H9 (cell line): ENCODE data around the gene SIGMAR1. TPM values are rescaled to one million over a fixed set of nuclear protein-coding genes. Genes with fewer than 3 reads are reported as not detected.
A peak's percentile ranks its signal among the peaks of the same experiment; 100 is the strongest.

Source experiments
- DNase-seq: peaks from one replicate; pipeline ENCODE4 v3.0.0-alpha.2; 2017
- H2AFZ ChIP-seq: one replicate; pipeline ENCODE4 v1.6.1; 2013; ENCODE audit warnings: mild to moderate bottlenecking, low read length, control low read depth, moderate library complexity
- H2AK5ac ChIP-seq: 2 replicates; pipeline ENCODE4 v1.6.1; 2013; ENCODE audit warnings: low read length, control low read depth, mixed read lengths; ENCODE audit not compliant: insufficient read length
- H2BK120ac ChIP-seq: one replicate; pipeline ENCODE4 v1.6.1; 2013; ENCODE audit warnings: low read depth, mild to moderate bottlenecking, low read length, control low read depth, inconsistent platforms; ENCODE audit not compliant: poor library complexity, severe bottlenecking
- H2BK12ac ChIP-seq: 2 replicates; pipeline ENCODE4 v1.6.1; 2013; ENCODE audit warnings: low read length, control low read depth, mixed read lengths, low read depth; ENCODE audit not compliant: insufficient read length
- H2BK15ac ChIP-seq: 2 replicates; pipeline ENCODE4 v1.6.1; 2013; ENCODE audit warnings: low read depth, low read length, control low read depth
- H2BK20ac ChIP-seq: one replicate; pipeline ENCODE4 v1.6.1; 2013; ENCODE audit warnings: low read depth, mild to moderate bottlenecking, low read length, control low read depth, inconsistent platforms; ENCODE audit not compliant: poor library complexity, severe bottlenecking
- H2BK5ac ChIP-seq: 2 replicates; pipeline ENCODE4 v1.6.1; 2013; ENCODE audit warnings: low read length, control low read depth, mixed read lengths; ENCODE audit not compliant: insufficient read length
- H3K14ac ChIP-seq: 2 replicates; pipeline ENCODE4 v1.6.1; 2013; ENCODE audit warnings: low read length, control low read depth; ENCODE audit not compliant: insufficient read depth
- H3K18ac ChIP-seq: 2 replicates; pipeline ENCODE4 v1.6.1; 2013; ENCODE audit warnings: low read depth, mild to moderate bottlenecking, mixed read lengths, low read length, control low read depth; ENCODE audit not compliant: insufficient read length
- H3K23ac ChIP-seq: 2 replicates; pipeline ENCODE4 v1.6.1; 2013; ENCODE audit warnings: low read length, control low read depth, mixed read lengths, low read depth; ENCODE audit not compliant: insufficient read length
- H3K23me2 ChIP-seq: 2 replicates; pipeline ENCODE4 v1.6.1; 2013; ENCODE audit warnings: low read depth, mild to moderate bottlenecking, mixed read lengths, low read length, control low read depth; ENCODE audit not compliant: insufficient read length, poor library complexity, severe bottlenecking
- H3K27ac ChIP-seq: 2 replicates; pipeline ENCODE4 v1.5.1; 2013; ENCODE audit warnings: low read length, control low read depth, mixed read lengths, low read depth; ENCODE audit not compliant: insufficient read length
- H3K27me3 ChIP-seq: 2 replicates; pipeline ENCODE4 v1.6.1; 2013; ENCODE audit warnings: low read length, control low read depth, inconsistent platforms; ENCODE audit not compliant: insufficient read depth
- H3K4ac ChIP-seq: 2 replicates; pipeline ENCODE4 v1.6.1; 2013; ENCODE audit warnings: low read depth, mild to moderate bottlenecking, control low read depth, inconsistent platforms, low read length, moderate library complexity
- H3K4me1 ChIP-seq: 2 replicates; pipeline ENCODE4 v1.6.1; 2013; ENCODE audit warnings: low read length, control low read depth, inconsistent platforms; ENCODE audit not compliant: insufficient read depth
- H3K4me2 ChIP-seq: 2 replicates; pipeline ENCODE4 v1.6.1; 2013; ENCODE audit warnings: low read length, control low read depth, mixed read lengths; ENCODE audit not compliant: insufficient read length, insufficient read depth
- H3K56ac ChIP-seq: 2 replicates; pipeline ENCODE4 v1.6.1; 2013; ENCODE audit warnings: low read depth, mild to moderate bottlenecking, mixed read lengths, low read length, control low read depth; ENCODE audit not compliant: insufficient read length
- H3K79me1 ChIP-seq: 2 replicates; pipeline ENCODE4 v1.6.1; 2013; ENCODE audit warnings: low read depth, mild to moderate bottlenecking, moderate library complexity, low read length, control low read depth, inconsistent platforms; ENCODE audit not compliant: insufficient read depth, poor library complexity, severe bottlenecking
- H3K79me2 ChIP-seq: 2 replicates; pipeline ENCODE4 v1.6.1; 2013; ENCODE audit warnings: low read length, control low read depth, inconsistent platforms; ENCODE audit not compliant: insufficient read depth
- H3K9ac ChIP-seq: 2 replicates; pipeline ENCODE4 v1.6.1; 2013; ENCODE audit warnings: low read length, control low read depth, mixed read lengths; ENCODE audit not compliant: insufficient read length; ENCODE audit errors: extremely low read depth
- H3K9me3 ChIP-seq: one replicate; pipeline ENCODE4 v1.6.1; 2013; ENCODE audit warnings: low read depth, low read length, inconsistent platforms; ENCODE audit not compliant: control insufficient read depth
- H3T11ph ChIP-seq: one replicate; pipeline ENCODE4 v1.6.1; 2013; ENCODE audit warnings: mild to moderate bottlenecking, low read length, control low read depth, inconsistent platforms
- H4K20me1 ChIP-seq: one replicate; pipeline ENCODE4 v1.6.1; 2013; ENCODE audit not compliant: control insufficient read depth, insufficient read length, insufficient read depth
- H4K5ac ChIP-seq: 2 replicates; pipeline ENCODE4 v1.6.1; 2013; ENCODE audit warnings: low read depth, mild to moderate bottlenecking, mixed read lengths, low read length, control low read depth; ENCODE audit not compliant: insufficient read length
- H4K8ac ChIP-seq: replicated peaks from 2 replicates; pipeline ENCODE4 v1.6.1; 2013; ENCODE audit warnings: low read length, control low read depth, mixed read lengths, low read depth; ENCODE audit not compliant: insufficient read length
- H4K91ac ChIP-seq: 2 replicates; pipeline ENCODE4 v1.6.1; 2013; ENCODE audit warnings: low read depth, mild to moderate bottlenecking, moderate library complexity, mixed read lengths, low read length, control low read depth; ENCODE audit not compliant: insufficient read length
- H3K27ac Mint-ChIP-seq, 3 experiments: 2 replicates in 2 of 3; 3 replicates in 1 of 3; pipeline ENCODE4 v1.8.0; 2020 to 2021; ENCODE audit warnings: mixed read lengths in 3 of 3, mild to moderate bottlenecking in 1 of 3, moderate library complexity in 1 of 3
- H3K27me3 Mint-ChIP-seq: 2 replicates; pipeline ENCODE4 v1.8.0; 2021; ENCODE audit warnings: low read depth, mild to moderate bottlenecking, moderate library complexity, mixed read lengths
- H3K36me3 Mint-ChIP-seq, 3 experiments: 2 replicates in 2 of 3; 3 replicates in 1 of 3; pipeline ENCODE4 v1.8.0; 2020 to 2021; ENCODE audit warnings: low read depth in 3 of 3, mixed read lengths in 3 of 3; ENCODE audit not compliant: insufficient read depth in 1 of 3
- H3K4me1 Mint-ChIP-seq, 2 experiments: 2 replicates each; pipeline ENCODE4 v1.8.0; 2020; ENCODE audit warnings: mixed read lengths in 2 of 2
- H3K4me3 Mint-ChIP-seq, 2 experiments: 2 replicates in 1 of 2; 3 replicates in 1 of 2; pipeline ENCODE4 v1.8.0; 2020 to 2021; ENCODE audit warnings: mild to moderate bottlenecking in 2 of 2, mixed read lengths in 2 of 2, moderate library complexity in 1 of 2
- H3K9me3 Mint-ChIP-seq, 2 experiments: 2 replicates in 1 of 2; 3 replicates in 1 of 2; pipeline ENCODE4 v1.8.0; 2020; ENCODE audit warnings: mild to moderate bottlenecking in 2 of 2, mixed read lengths in 2 of 2, moderate library complexity in 1 of 2
- WGBS: extraction: QIAGEN DNeasy Blood & Tissue Kit; methylation state at CpG from one replicate; pipeline ENCODE4 v1.1.7; 2013; ENCODE audit warnings: missing lambda C conversion rate, low lambda C conversion rate, mixed read lengths; ENCODE audit not compliant: insufficient read length; ENCODE audit errors: extremely low coverage; 5-methylcytosine and 5-hydroxymethylcytosine counted together
- total RNA-seq: library from RNA; stranded (reverse); gene quantifications from 2 replicates; pipeline ENCODE4 v1.2.1, GENCODE V29; 2021
- TF ChIP-seq, protein P1 (sequence below): fragments of 200-600 bp; sonication (generic); conservative IDR thresholded peaks from 3 replicates; pipeline ENCODE4 v1.8.0; 2021; ENCODE audit warnings: antibody characterized with exemption, mild to moderate bottlenecking

Gene SIGMAR1
- total RNA-seq, 1 experiment from 2014 or later = 68.3 TPM

DNA sequence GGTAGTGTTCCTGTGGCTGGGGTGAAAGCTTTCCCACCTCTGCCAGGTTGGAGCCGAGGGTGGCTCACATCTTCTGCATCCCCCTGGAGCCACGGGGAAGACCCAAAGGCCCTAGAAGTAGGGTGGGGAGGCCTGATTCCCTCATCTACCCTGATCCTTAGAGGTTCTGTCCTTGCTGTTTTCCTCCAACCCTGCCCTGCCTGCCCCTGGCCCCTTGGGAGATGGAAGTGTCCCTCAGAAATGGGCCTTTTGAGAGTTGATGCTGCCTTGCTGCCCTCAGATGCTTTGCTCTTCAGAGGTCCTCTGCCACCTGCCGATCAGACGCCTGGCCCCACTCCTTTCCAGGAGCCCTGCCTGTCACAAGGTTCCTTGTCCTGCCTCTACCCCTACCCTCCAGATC is 47.2 kb upstream of the SIGMAR1 start:
- Mint-ChIP-seq H3K9me3 (no peaks in the 10 kb centered on the region), H3K36me3 (no peaks in the 10 kb centered on the region; a peak in 1 of 7 replicates), H3K27me3 (no peaks in the 10 kb centered on the region; the same call in none of the 2 replicates), H3K4me1 (peaks cover 13 to 17% of the 10 kb centered on the region in 2 experiments), H3K27ac (peak overlapping the region in 1 of 3 experiments; percentile 9; a peak in 1 of 7 replicates), H3K4me3 (no peak overlapping the region)
- WGBS = no CpG with 5 or more reads among the region's 4 CpGs
- Histone ChIP-seq H2AFZ (no peak overlapping the region), H2BK5ac (no peak overlapping the region), H3K23me2 (no peaks in the 10 kb centered on the region), H3K9me3 (no peaks in the 10 kb centered on the region), H3K56ac (no peak overlapping the region), H3K18ac (no peak overlapping the region), H4K8ac (no peak overlapping the region), H3K4me1 (peaks cover 8% of the 10 kb centered on the region; the same call in 1 of the 2 replicates), H3K4me2 (no peak overlapping the region), H3T11ph (no peak overlapping the region), H2AK5ac (no peak overlapping the region), H3K79me1 (no peaks in the 10 kb centered on the region), H2BK20ac (no peak overlapping the region), H3K14ac (no peak overlapping the region), H3K9ac (no peak overlapping the region), H3K27ac (no peak overlapping the region), H4K20me1 (no peaks in the 10 kb centered on the region), H2BK12ac (no peak overlapping the region), H4K5ac (no peak overlapping the region), H2BK120ac (no peak overlapping the region), H2BK15ac (no peak overlapping the region), H3K27me3 (no peaks in the 10 kb centered on the region), H3K4ac (no peak overlapping the region), H3K79me2 (no peaks in the 10 kb centered on the region), H3K23ac (no peak overlapping the region), H4K91ac (no peak overlapping the region)
- TF ChIP-seq, protein P1, sequence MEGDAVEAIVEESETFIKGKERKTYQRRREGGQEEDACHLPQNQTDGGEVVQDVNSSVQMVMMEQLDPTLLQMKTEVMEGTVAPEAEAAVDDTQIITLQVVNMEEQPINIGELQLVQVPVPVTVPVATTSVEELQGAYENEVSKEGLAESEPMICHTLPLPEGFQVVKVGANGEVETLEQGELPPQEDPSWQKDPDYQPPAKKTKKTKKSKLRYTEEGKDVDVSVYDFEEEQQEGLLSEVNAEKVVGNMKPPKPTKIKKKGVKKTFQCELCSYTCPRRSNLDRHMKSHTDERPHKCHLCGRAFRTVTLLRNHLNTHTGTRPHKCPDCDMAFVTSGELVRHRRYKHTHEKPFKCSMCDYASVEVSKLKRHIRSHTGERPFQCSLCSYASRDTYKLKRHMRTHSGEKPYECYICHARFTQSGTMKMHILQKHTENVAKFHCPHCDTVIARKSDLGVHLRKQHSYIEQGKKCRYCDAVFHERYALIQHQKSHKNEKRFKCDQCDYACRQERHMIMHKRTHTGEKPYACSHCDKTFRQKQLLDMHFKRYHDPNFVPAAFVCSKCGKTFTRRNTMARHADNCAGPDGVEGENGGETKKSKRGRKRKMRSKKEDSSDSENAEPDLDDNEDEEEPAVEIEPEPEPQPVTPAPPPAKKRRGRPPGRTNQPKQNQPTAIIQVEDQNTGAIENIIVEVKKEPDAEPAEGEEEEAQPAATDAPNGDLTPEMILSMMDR = no peak
- no peak for DNase-seq
